ENCODE data around the gene CDH20.

DNA sequence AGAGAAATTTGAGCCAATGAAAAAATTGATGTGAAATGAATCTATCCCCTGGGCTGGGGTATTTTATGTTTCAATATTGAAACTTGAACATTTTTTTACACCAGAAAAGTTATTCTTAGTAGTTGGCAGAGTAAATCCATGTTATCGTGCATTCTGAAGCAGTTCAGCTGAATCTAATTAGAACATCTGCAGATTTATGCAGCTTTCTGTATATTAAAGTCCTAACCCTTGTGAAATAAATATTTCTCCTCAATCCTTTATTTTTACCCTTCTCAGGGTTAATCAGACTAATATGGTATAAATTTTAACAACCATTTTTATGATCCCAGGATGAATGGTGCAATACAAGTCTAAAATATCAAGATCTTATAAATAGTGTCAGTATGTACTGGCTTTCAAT is 69.5 kb downstream of the CDH20 start:
- TF ChIP-seq POLR2A (IDR thresholded peaks at IDR 0.05; ENCODE audit: low read length) (no peak), GATA1 (IDR thresholded peaks at IDR 0.05; ENCODE audit: low read depth, low read length) (no peak)
